Kidney (tissue), 14 donors: ENCODE data around the gene PANX2. TPM values are rescaled to one million over a fixed set of nuclear protein-coding genes. Genes with fewer than 3 reads are reported as not detected.
"Not testable (repeated sequence)": the region's sequence is repeated elsewhere in the genome, so short reads cannot be mapped to it uniquely, and the experiment has no call there.

Source experiments
- DNase-seq, 5 donors: peaks; one replicate each; pipeline ENCODE4 v3.0.0-alpha.2; 2013 to 2020
- FAIRE-seq: peaks from 2 replicates; lab custom pipeline; 2012; peaks lifted over from hg19 to GRCh38; lab: Jason Lieb, UNC
- H3K27ac ChIP-seq, 2 donors: one replicate each; pipeline ENCODE4 v1.7.0; 2013; ENCODE audit warnings: low read depth in 2 of 2, low read length in 2 of 2, inconsistent platforms in 1 of 2
- H3K27me3 ChIP-seq: one replicate; pipeline ENCODE4 v1.7.1; 2013; ENCODE audit warnings: low read length, inconsistent platforms; ENCODE audit not compliant: control insufficient read depth, insufficient read depth
- H3K36me3 ChIP-seq, 3 donors: one replicate each; pipeline versions ENCODE4 v1.7.0 to v1.7.1; 2013; ENCODE audit warnings: low read length in 3 of 3, control low read depth in 1 of 3, inconsistent platforms in 1 of 3; ENCODE audit not compliant: insufficient read depth in 3 of 3, control insufficient read depth in 2 of 3
- H3K4me1 ChIP-seq, 3 donors: one replicate each; pipeline versions ENCODE4 v1.7.0 to v1.7.1; 2013; ENCODE audit warnings: low read length in 3 of 3, inconsistent platforms in 1 of 3, low read depth in 1 of 3; ENCODE audit not compliant: control insufficient read depth in 2 of 3, insufficient read depth in 2 of 3
- H3K4me3 ChIP-seq, 3 donors: one replicate each; pipeline versions ENCODE4 v1.7.0 to v1.8.1; 2013; ENCODE audit warnings: low read length in 3 of 3, control low read depth in 1 of 3, inconsistent platforms in 1 of 3
- H3K9ac ChIP-seq, 3 donors: one replicate each; pipeline versions ENCODE4 v1.7.0 to v1.7.1; 2013; ENCODE audit warnings: low read length in 3 of 3, control low read depth in 1 of 3, inconsistent platforms in 1 of 3
- H3K9me3 ChIP-seq, 3 donors: one replicate each; pipeline versions ENCODE4 v1.7.0 to v1.7.1; 2013; ENCODE audit warnings: low read length in 3 of 3, control low read depth in 1 of 3, inconsistent platforms in 1 of 3; ENCODE audit not compliant: control insufficient read depth in 2 of 3, insufficient read depth in 1 of 3
- CTCF ChIP-seq: IDR thresholded peaks from 3 replicates; pipeline ENCODE4 v1.5.1; 2012; ENCODE audit warnings: mild to moderate bottlenecking, moderate library complexity, borderline replicate concordance; ENCODE audit not compliant: insufficient read depth; ENCODE audit errors: extremely low read depth
- intact Hi-C: fragments of 100-400 bp; cut with DNase I; formaldehyde crosslinking; loops from one replicate; pipeline ENCODE4 v1.11.1; 2022
- polyA plus RNA-seq: library from polyadenylated mRNA; stranded (reverse); fragments of 350-450 nt; fragmentation: Illumina TruSeq; extraction: RNeasy Lipid Tissue Mini Kit (QIAGEN cat#74804); gene quantifications from one replicate; pipeline ENCODE4 v1.2.3, GENCODE V29; 2014; ENCODE audit warnings: low read depth, low replicate concordance; ENCODE audit not compliant: insufficient read depth
- total RNA-seq: library from RNA; stranded (reverse); fragmentation: NEBNext Ultra II Directional; extraction: Animal tissue kit (Norgen Biotek cat#: 25700); gene quantifications from one replicate; pipeline ENCODE4 v1.2.1, GENCODE V29; 2021
- donor health status: control.
- donor health status: control.
- donor health status: control.
- donor health status: control.
- donor health status: control.
- donor health status: DM: yes; HTN: yes; CAD: no.
- donor health status: Normal renal cell carcinoma (clear cell type).

PANX2 gene
- total and polyA plus RNA-seq, 2 donors from 2014 or later = 1.0 to 4.3 TPM

GRCh38 chr22:50146439-50147238 lies 23.9 kb upstream of the PANX2 start:
- Histone ChIP-seq H3K27me3 (no peaks in the 10 kb centered on the region), H3K9ac (no peak overlapping the region)
- FAIRE-seq = peak; percentile 45

GRCh38 chr22:50147258-50148165 lies 23.0 kb upstream of the PANX2 start:
- not testable (repeated sequence) for H3K27ac ChIP-seq, H3K4me1 ChIP-seq, H3K36me3 ChIP-seq, FAIRE-seq, H3K9me3 ChIP-seq, DNase-seq, H3K4me3 ChIP-seq, H3K9ac ChIP-seq, H3K27me3 ChIP-seq
- intact Hi-C loops = loop anchor here (5.0 kb wide), 1 partner anchor 65 kb away; no protein-coding TSS in a partner anchor

More at GRCh38 chr22:50146439-50147238, 23.9 kb upstream of the PANX2 start:
- intact Hi-C loops = loop anchor here (5.0 kb wide), 1 partner anchor 66 kb away; no protein-coding TSS in a partner anchor
- Histone ChIP-seq H3K4me1 (peaks cover 0 to 6% (median 0%) of the 10 kb centered on the region in 3 donors), H3K4me3 (no peak overlapping the region), H3K36me3 (no peaks in the 10 kb centered on the region), H3K9me3 (no peaks in the 10 kb centered on the region), H3K27ac (no peak overlapping the region)
- DNase-seq = peak; percentile 76 to 84 (median 79)
- TF ChIP-seq CTCF = peak; percentile 87

GRCh38 chr22:50148166-50148500 lies 22.4 kb upstream of the PANX2 start:
- FAIRE-seq = no peak
- intact Hi-C loops = loop anchor here (5.0 kb wide), 1 partner anchor 64 kb away; no protein-coding TSS in a partner anchor
- DNase-seq = no peak

More at GRCh38 chr22:50148166-50148500, 22.4 kb upstream of the PANX2 start:
- no peak for TF ChIP-seq CTCF
- Histone ChIP-seq H3K27ac (no peak overlapping the region), H3K4me1 (peaks cover 0 to 6% (median 0%) of the 10 kb centered on the region in 3 donors), H3K9me3 (no peaks in the 10 kb centered on the region), H3K9ac (no peak overlapping the region), H3K27me3 (no peaks in the 10 kb centered on the region), H3K36me3 (no peaks in the 10 kb centered on the region), H3K4me3 (no peak overlapping the region)
